GM12865 (cell line): ENCODE data around the gene ADCY6.

Experiments used
- DNase-seq: peaks from one replicate; pipeline ENCODE4 v3.0.0; 2010; ENCODE audit warnings: low read depth
- H3K4me3 ChIP-seq: 2 replicates; pipeline ENCODE4 v1.5.1; 2011; ENCODE audit warnings: mild to moderate bottlenecking, low read depth, low read length, control low read depth
- CTCF ChIP-seq: IDR thresholded peaks from 2 replicates; pipeline ENCODE4 v1.5.1; 2011; ENCODE audit warnings: low read length, control low read depth, low read depth, inconsistent platforms; ENCODE audit not compliant: insufficient read depth; ENCODE audit errors: missing control alignments

Gene ADCY6

DNA sequence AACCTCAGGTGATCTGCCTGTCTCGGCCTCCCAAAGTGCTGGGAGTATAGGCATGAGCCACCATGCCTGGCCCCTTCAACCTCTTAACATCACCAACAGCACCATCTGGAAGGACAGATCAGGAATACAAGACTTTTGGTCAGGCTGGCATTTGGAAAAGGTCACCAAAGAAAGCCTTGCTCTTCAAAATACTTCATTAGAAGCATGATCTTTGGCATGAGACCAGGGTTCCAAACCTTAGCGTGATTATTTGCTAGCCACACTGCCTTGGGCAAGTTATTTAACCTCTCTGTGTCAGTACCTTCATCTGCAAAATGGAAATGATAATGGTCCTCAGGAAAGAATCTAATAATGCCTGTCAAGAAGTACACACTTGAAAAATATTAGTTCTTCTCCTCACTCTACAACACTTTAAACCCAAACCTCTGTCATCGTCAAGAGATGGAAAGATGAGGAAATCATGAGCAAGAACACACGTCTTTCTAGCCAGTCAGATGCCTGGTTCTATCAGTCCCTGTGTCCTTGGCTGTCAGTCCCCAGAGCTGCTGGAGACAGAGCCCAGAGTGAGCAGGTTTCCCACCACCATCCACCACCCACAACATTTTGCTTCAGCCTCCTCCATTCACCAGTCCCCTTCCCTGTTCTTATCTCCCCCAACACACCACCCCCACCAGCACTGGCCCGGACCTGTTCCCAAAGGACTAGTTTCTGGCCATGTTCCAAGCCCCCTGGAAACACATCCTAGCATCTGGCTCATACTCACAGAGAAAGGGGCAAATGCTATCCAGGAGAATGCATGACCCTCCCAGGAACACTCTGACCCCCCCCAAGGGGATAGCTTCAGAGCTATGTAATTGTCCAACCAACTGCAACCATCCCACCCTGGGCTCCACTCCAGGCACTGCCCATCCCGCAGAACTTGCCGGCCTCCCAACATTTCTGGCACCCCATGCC lies 2.0 kb downstream of the ADCY6 start:
- TF ChIP-seq CTCF = no peak
- DNase-seq = no peak
- H3K4me3 ChIP-seq = no peak overlapping the region

DNA sequence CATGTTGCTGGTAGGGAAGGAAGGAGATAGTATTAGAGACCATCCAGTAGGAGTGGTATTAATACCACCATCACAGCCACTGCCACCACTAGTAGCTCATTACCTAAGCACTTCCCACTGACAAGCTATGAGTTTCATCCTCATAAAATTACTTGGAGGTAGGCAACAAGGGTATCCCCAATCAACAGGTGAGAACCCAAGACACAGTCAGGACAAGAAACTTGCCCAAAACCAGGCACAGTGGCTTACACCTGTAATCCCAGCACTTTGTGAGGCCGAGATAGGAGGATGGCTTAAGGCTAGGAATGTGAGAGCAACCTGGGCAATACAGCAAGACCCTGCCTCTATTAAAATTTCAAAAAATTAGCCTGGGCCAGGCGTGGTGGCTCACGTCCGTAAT lies 5.5 kb downstream of the ADCY6 start:
- no peak for TF ChIP-seq CTCF
- no peak overlapping the region for H3K4me3 ChIP-seq
- no peak for DNase-seq

DNA sequence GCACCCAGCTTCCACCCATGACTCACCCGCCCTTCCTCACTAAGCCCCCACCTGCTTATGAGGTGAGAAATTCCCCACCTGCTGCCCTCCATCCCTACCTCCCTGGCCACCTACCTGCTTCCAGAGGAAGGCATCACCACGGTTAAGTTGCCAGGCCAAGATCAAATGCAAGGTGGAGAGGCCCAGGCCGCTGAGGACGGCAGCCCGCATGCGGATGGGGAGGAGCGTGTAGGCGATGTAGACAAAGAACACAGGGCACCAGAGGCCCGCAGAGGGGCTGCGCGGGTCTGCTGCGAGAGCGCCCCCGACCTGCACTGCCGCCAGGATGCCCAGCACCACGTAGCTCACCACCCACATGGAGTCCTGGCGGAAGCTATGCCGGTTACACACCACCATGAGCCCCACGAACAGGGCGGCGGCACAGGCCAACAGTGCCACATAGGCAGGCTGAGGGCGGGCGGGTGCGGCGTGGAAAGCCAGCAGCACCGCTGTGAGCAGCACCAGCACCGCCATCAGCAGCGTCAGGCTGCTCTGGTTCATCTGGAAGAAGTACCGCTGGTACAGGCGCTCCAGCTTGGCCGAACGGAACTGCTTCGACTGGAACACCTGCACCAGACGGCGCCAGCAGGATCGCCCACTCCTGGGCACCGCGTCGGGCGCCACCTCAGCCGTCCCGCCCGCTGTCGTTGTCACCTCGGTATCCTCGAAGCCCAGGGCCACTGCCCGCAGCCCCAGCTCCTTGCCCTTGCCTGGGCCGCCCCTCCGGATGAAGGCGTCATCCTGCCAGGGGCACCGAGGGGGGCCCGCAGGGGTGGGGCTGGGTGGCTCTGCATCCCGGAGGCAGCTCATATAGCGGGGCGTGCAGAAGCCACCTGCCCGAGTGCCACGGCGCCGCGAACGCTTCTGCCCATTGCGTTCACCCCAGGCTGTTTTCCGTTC lies 6.2 kb downstream of the ADCY6 start:
- no peak overlapping the region for H3K4me3 ChIP-seq
- TF ChIP-seq CTCF = no peak
- no peak for DNase-seq

GRCh38 chr12:48781750-48782456 lies 7.0 kb downstream of the ADCY6 start:
- no peak overlapping the region for H3K4me3 ChIP-seq
- DNase-seq = no peak
- TF ChIP-seq CTCF = no peak

- no peak for TF ChIP-seq CTCF
- DNase-seq = no peak
- no peak overlapping the region for H3K4me3 ChIP-seq
Observed at GRCh38 chr12:48780381-48781025, 8.4 kb downstream of the ADCY6 start.

GRCh38 chr12:48779869-48780268 lies 9.0 kb downstream of the ADCY6 start:
- no peak overlapping the region for H3K4me3 ChIP-seq
- no peak for DNase-seq
- TF ChIP-seq CTCF = no peak
